Measurements from ENCODE around the gene DGKG. TPM values are rescaled to one million over a fixed set of nuclear protein-coding genes. Genes with fewer than 3 reads are reported as not detected.
A peak's percentile ranks its signal among the peaks of the same experiment; 100 is the strongest.

DGKG gene
- polyA plus RNA-seq, 1 of the 3 experiments (the other 2 are of a cell fraction): 0.12 TPM

DNA sequence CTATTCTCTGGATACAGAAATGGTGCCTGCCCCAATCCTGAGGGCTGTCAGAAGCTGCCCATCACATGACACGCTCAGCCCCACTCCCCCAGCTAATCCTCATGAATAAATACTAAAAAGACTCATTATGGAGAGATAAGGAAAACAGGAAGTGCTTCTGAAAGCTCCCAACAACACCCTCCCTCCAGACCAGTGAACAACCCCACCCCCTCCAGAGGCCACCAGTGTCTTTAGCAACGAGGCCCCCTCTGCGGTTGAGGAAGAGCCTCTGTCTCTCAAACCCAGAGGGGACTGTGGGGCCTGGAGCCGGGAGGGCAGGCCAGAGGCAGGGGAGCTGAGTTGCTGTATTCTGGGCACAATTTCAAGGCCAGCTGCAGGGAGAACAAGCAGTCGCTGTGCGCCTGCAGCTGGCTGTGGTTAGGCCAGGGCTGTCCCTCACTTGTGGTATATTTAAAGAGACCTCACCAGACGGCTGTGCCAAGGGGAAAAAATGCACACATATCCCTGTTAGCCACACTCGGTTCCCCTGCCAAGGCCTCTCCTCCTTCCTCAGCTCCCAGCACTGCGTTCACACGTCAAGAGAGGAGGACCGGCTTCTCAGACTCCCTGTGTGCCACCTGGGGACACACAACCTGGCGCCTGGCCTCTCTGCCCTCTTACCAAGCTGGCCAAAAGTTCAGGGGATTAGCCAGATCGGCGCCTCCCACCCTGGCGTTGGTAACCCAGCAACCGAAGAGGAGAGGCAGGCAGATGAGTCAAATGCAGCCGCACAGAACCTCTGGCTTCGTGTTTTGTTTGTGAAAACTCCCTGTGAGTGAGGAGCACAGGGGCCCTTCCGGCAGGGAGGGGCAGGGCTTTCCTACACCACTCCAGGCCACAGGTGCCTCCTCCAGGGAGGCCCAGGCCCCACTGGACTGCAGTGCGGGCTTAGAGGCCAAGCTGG is 152.0 kb downstream of the DGKG start:
- ChIA-PET CTCF (interaction anchor here (1.3 to 1.6 kb wide), 4 partner anchors 10 to 267 kb away, joined by 3 to 6 read pairs (median 4); no protein-coding TSS in a partner anchor), POLR2A (no interaction called here)
- Histone ChIP-seq H4K20me1 (ENCODE audit: insufficient read depth) (no peaks in the 10 kb centered on the region), H3K9ac (no peak overlapping the region), H3K4me1 (ENCODE audit: control insufficient read depth in 1 of 2, insufficient read depth in 2 of 2, low read depth in 1 of 2, low read length in 1 of 2) (peaks cover 0 to 19% of the 10 kb centered on the region in 2 experiments; a peak in 2 of 4 replicates), H2AFZ (ENCODE audit: low read depth) (no peak overlapping the region), H3K27me3 (ENCODE audit: insufficient read depth) (no peaks in the 10 kb centered on the region), H3K4me2 (no peak overlapping the region), H3F3A (replicated peaks; ENCODE audit: insufficient read depth) (no peaks in the 10 kb centered on the region), H3K27ac (ENCODE audit: low read depth in 2 of 2, low read length in 1 of 2) (peak overlapping the region in 1 of 2 experiments; percentile 71; a peak in 2 of 4 replicates), H3K79me2 (ENCODE audit: insufficient read depth) (no peaks in the 10 kb centered on the region), H3K36me3 (replicated peaks in 1 of 2; ENCODE audit: control insufficient read depth in 1 of 2, insufficient read depth in 2 of 2, low read length in 1 of 2) (no peaks in the 10 kb centered on the region), H3K4me3 (ENCODE audit: low read depth in 2 of 2, low read length in 1 of 2) (no peak overlapping the region), H3K9me2 (no peaks in the 10 kb centered on the region), H3K9me3 (no peaks in the 10 kb centered on the region)
- 55% methylated on average over 16 of the region's 20 CpGs for WGBS (ENCODE audit: low lambda C conversion rate)
- DNase-seq: peak; percentile 72
- TF ChIP-seq RCOR1 (IDR thresholded peaks at IDR 0.05; ENCODE audit: low read length): no peak
- no peak for TF ChIP-seq FOXM1 (IDR thresholded peaks at IDR 0.05; ENCODE audit: low read depth)
- no peak for TF ChIP-seq GABPA (IDR thresholded peaks at IDR 0.05; ENCODE audit: low read depth)
- TF ChIP-seq, protein P1, sequence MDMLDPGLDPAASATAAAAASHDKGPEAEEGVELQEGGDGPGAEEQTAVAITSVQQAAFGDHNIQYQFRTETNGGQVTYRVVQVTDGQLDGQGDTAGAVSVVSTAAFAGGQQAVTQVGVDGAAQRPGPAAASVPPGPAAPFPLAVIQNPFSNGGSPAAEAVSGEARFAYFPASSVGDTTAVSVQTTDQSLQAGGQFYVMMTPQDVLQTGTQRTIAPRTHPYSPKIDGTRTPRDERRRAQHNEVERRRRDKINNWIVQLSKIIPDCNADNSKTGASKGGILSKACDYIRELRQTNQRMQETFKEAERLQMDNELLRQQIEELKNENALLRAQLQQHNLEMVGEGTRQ (IDR thresholded peaks at IDR 0.05; ENCODE audit: borderline replicate concordance, low read depth, low read length): no peak
- no peak for TF ChIP-seq RFX5 (IDR thresholded peaks at IDR 0.05; ENCODE audit: low read length)
- no peak for TF ChIP-seq TCF12 (IDR thresholded peaks at IDR 0.05)
- no peak for TF ChIP-seq FOXJ3 (CRISPR knock-in tag; IDR thresholded peaks at IDR 0.05)
- no peak for TF ChIP-seq NFIC (IDR thresholded peaks at IDR 0.05; ENCODE audit: borderline replicate concordance)
- TF ChIP-seq IRF3 (IDR thresholded peaks at IDR 0.05; ENCODE audit: low read depth, low read length): no peak
- TF ChIP-seq GATA2 (CRISPR knock-in tag; IDR thresholded peaks at IDR 0.05): no peak
- TF ChIP-seq YY1 (IDR thresholded peaks at IDR 0.05; ENCODE audit: low read depth): no peak

- no peaks in the 10 kb centered on the region for H3K27me3 ChIP-seq (ENCODE audit: insufficient read depth)
- no peak overlapping the region for H2AFZ ChIP-seq (ENCODE audit: low read depth)
- TF ChIP-seq NFIC (IDR thresholded peaks at IDR 0.05; ENCODE audit: borderline replicate concordance) (no peak), RAD21 (IDR thresholded peaks at IDR 0.05; ENCODE audit: low read length) (peak; percentile 33; the same call in 1 of the 2 replicates), RXRA (IDR thresholded peaks at IDR 0.05; ENCODE audit: borderline replicate concordance, low read depth) (no peak), GABPA (IDR thresholded peaks at IDR 0.05; ENCODE audit: low read depth) (no peak)
- 83% methylated on average over 8 of the region's 8 CpGs for WGBS (ENCODE audit: low lambda C conversion rate)
- no peak for DNase-seq
- H3K36me3 ChIP-seq (replicated peaks in 1 of 2; ENCODE audit: control insufficient read depth in 1 of 2, insufficient read depth in 2 of 2, low read length in 1 of 2): no peaks in the 10 kb centered on the region
- no peak overlapping the region for H3K4me3 ChIP-seq (ENCODE audit: low read depth in 2 of 2, low read length in 1 of 2)
- H3K9me3 ChIP-seq: no peaks in the 10 kb centered on the region
- no peak overlapping the region for H3K9ac ChIP-seq
- no peaks in the 10 kb centered on the region for H4K20me1 ChIP-seq (ENCODE audit: insufficient read depth)
- H3K4me1 ChIP-seq (ENCODE audit: control insufficient read depth in 1 of 2, insufficient read depth in 2 of 2, low read depth in 1 of 2, low read length in 1 of 2): peaks cover 0 to 14% of the 10 kb centered on the region in 2 experiments; a peak in 2 of 4 replicates
- H3K79me2 ChIP-seq (ENCODE audit: insufficient read depth): no peaks in the 10 kb centered on the region
- H3K4me2 ChIP-seq: no peak overlapping the region
- no peaks in the 10 kb centered on the region for H3F3A ChIP-seq (replicated peaks; ENCODE audit: insufficient read depth)
- H3K9me2 ChIP-seq: no peaks in the 10 kb centered on the region
- ChIA-PET CTCF (interaction anchor here (0.6 to 1.6 kb wide), 3 partner anchors 16 to 265 kb away, joined by 3 to 6 read pairs (median 3); no protein-coding TSS in a partner anchor), POLR2A (interaction anchor here (0.6 kb wide), 1 partner anchor 10 kb away, joined by 4 read pairs; no protein-coding TSS in a partner anchor)
- no peak overlapping the region for H3K27ac ChIP-seq (ENCODE audit: low read depth in 2 of 2, low read length in 1 of 2)
These were observed 153.6 kb downstream of the DGKG start for GRCh38 chr3:186208296-186208989.
